Measurements from ENCODE around the gene ANKRD1.

Gene ANKRD1

GRCh38 chr10:90889636-90890035 lies 31.3 kb downstream of the ANKRD1 start:
- no peak for TF ChIP-seq CTCF (IDR thresholded peaks at IDR 0.05; ENCODE audit: poor library complexity, severe bottlenecking)
- no peak for ATAC-seq (ENCODE audit: low read depth)
- Histone ChIP-seq H3K27ac (ENCODE audit: poor library complexity, severe bottlenecking) (no peak overlapping the region), H3K4me1 (ENCODE audit: insufficient read depth, poor library complexity, severe bottlenecking) (no peaks in the 10 kb centered on the region), H3K36me3 (ENCODE audit: low read depth) (peaks cover 92% of the 10 kb centered on the region), H3K9me3 (ENCODE audit: severe bottlenecking) (no peaks in the 10 kb centered on the region), H3K27me3 (ENCODE audit: insufficient read depth, poor library complexity, severe bottlenecking) (no peaks in the 10 kb centered on the region), H3K4me3 (ENCODE audit: severe bottlenecking) (no peak overlapping the region)
- DNase-seq (ENCODE audit: low spot score) = no peak

GRCh38 chr10:90888387-90888786 lies 32.5 kb downstream of the ANKRD1 start:
- no peak for ATAC-seq (ENCODE audit: low read depth)
- Histone ChIP-seq H3K27ac (ENCODE audit: poor library complexity, severe bottlenecking) (no peak overlapping the region), H3K4me1 (ENCODE audit: insufficient read depth, poor library complexity, severe bottlenecking) (no peaks in the 10 kb centered on the region), H3K4me3 (ENCODE audit: severe bottlenecking) (no peak overlapping the region), H3K9me3 (ENCODE audit: severe bottlenecking) (no peaks in the 10 kb centered on the region), H3K27me3 (ENCODE audit: insufficient read depth, poor library complexity, severe bottlenecking) (no peaks in the 10 kb centered on the region), H3K36me3 (ENCODE audit: low read depth) (peaks cover 89% of the 10 kb centered on the region)
- no peak for DNase-seq (ENCODE audit: low spot score)
- TF ChIP-seq CTCF (IDR thresholded peaks at IDR 0.05; ENCODE audit: poor library complexity, severe bottlenecking) = no peak

- Histone ChIP-seq H3K9me3 (ENCODE audit: severe bottlenecking) (no peaks in the 10 kb centered on the region), H3K27me3 (ENCODE audit: insufficient read depth, poor library complexity, severe bottlenecking) (no peaks in the 10 kb centered on the region), H3K4me1 (ENCODE audit: insufficient read depth, poor library complexity, severe bottlenecking) (no peaks in the 10 kb centered on the region), H3K4me3 (ENCODE audit: severe bottlenecking) (no peak overlapping the region), H3K27ac (ENCODE audit: poor library complexity, severe bottlenecking) (no peak overlapping the region), H3K36me3 (ENCODE audit: low read depth) (peaks cover 91% of the 10 kb centered on the region)
- no peak for TF ChIP-seq CTCF (IDR thresholded peaks at IDR 0.05; ENCODE audit: poor library complexity, severe bottlenecking)
- DNase-seq (ENCODE audit: low spot score) (no peak), ATAC-seq (ENCODE audit: low read depth) (no peak)
Observed at GRCh38 chr10:90887555-90887954, 33.3 kb downstream of the ANKRD1 start.

- Histone ChIP-seq H3K4me3 (ENCODE audit: severe bottlenecking) (no peak overlapping the region), H3K36me3 (ENCODE audit: low read depth) (peaks cover 90% of the 10 kb centered on the region), H3K9me3 (ENCODE audit: severe bottlenecking) (no peaks in the 10 kb centered on the region), H3K27me3 (ENCODE audit: insufficient read depth, poor library complexity, severe bottlenecking) (no peaks in the 10 kb centered on the region), H3K4me1 (ENCODE audit: insufficient read depth, poor library complexity, severe bottlenecking) (no peaks in the 10 kb centered on the region), H3K27ac (ENCODE audit: poor library complexity, severe bottlenecking) (no peak overlapping the region)
- ATAC-seq (ENCODE audit: low read depth) = no peak
- TF ChIP-seq CTCF (IDR thresholded peaks at IDR 0.05; ENCODE audit: poor library complexity, severe bottlenecking) = no peak
- DNase-seq (ENCODE audit: low spot score) = no peak
Observed at GRCh38 chr10:90885176-90885575, 35.7 kb downstream of the ANKRD1 start.

GRCh38 chr10:90884431-90884830 lies 36.5 kb downstream of the ANKRD1 start:
- no peak for TF ChIP-seq CTCF (IDR thresholded peaks at IDR 0.05; ENCODE audit: poor library complexity, severe bottlenecking)

More at GRCh38 chr10:90884431-90884830, 36.5 kb downstream of the ANKRD1 start:
- H3K4me3 ChIP-seq (ENCODE audit: severe bottlenecking) = no peak overlapping the region
- no peaks in the 10 kb centered on the region for H3K27me3 ChIP-seq (ENCODE audit: insufficient read depth, poor library complexity, severe bottlenecking)
- ATAC-seq (ENCODE audit: low read depth) = no peak
- H3K27ac ChIP-seq (ENCODE audit: poor library complexity, severe bottlenecking) = no peak overlapping the region
- DNase-seq (ENCODE audit: low spot score) = no peak
- H3K36me3 ChIP-seq (ENCODE audit: low read depth) = peaks cover 90% of the 10 kb centered on the region
- no peaks in the 10 kb centered on the region for H3K4me1 ChIP-seq (ENCODE audit: insufficient read depth, poor library complexity, severe bottlenecking)
- H3K9me3 ChIP-seq (ENCODE audit: severe bottlenecking) = no peaks in the 10 kb centered on the region
